ENCODE results near the gene RACK1.

- no peak for TF ChIP-seq CTCF (conservative IDR thresholded peaks at IDR 0.05; ENCODE audit: low read length)
- TF ChIP-seq EZH2phosphoT487 (IDR thresholded peaks at IDR 0.05; ENCODE audit: borderline replicate concordance, low read depth, low read length) = no peak
Measured at GRCh38 chr5:181236954-181237641, 6.6 kb downstream of the RACK1 start.
